ENCODE measurements around the gene VCL. TPM values are rescaled to one million over a fixed set of nuclear protein-coding genes. Genes with fewer than 3 reads are reported as not detected.

Gene VCL
- total and polyA plus RNA-seq, 9 of the 15 experiments (the other 6 are each of a cell fraction or from before 2014, with no cell fraction given), result 29.8 to 186 (median 76.4) TPM

DNA sequence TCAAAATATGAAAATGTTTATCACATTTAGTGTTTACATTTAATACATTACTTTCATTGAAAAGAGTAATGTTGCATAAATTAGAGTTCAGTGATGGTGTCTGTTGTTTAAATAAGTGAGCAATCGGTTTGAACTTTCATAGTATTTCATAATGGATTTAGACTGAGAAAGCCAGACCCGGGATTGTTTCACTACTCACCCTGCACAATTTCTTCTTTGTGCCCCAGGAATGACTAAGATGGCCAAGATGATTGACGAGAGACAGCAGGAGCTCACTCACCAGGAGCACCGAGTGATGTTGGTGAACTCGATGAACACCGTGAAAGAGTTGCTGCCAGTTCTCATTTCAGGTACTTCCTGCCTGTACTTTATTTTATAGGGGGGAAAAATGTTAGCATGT lies 74.6 kb downstream of the VCL start:
- Histone ChIP-seq H3K79me2 (ENCODE audit: control insufficient read depth, insufficient read depth, low read length) (peaks cover 23% of the 10 kb centered on the region; the same call in 2 of the 3 replicates), H3K9ac (ENCODE audit: insufficient read depth in 1 of 2, low read depth in 2 of 2, low read length in 2 of 2) (no peak overlapping the region), H3K9me3 (replicated peaks; ENCODE audit: control insufficient read depth, insufficient read depth, low read depth, low read length) (no peaks in the 10 kb centered on the region), H3K27ac (ENCODE audit: extremely low read depth, low read depth, low read length) (no peak overlapping the region), H3K4me1 (replicated peaks in 1 of 2; ENCODE audit: control insufficient read depth in 2 of 2, insufficient read depth in 2 of 2, low read length in 2 of 2) (peaks cover 2 to 5% of the 10 kb centered on the region in 2 experiments; a peak in 4 of 5 replicates), H3K36me3 (ENCODE audit: control insufficient read depth, insufficient read depth, low read length) (peaks cover 70% of the 10 kb centered on the region), H3K9me1 (ENCODE audit: control insufficient read depth, insufficient read depth, low read length) (no peaks in the 10 kb centered on the region), H3K4me3 (no peak overlapping the region), H3K27me3 (ENCODE audit: control insufficient read depth in 2 of 2, insufficient read depth in 2 of 2, low read length in 2 of 2) (no peaks in the 10 kb centered on the region), H3K4me2 (ENCODE audit: insufficient read depth, low read length) (no peak overlapping the region), H4K20me1 (replicated peaks; ENCODE audit: control insufficient read depth, insufficient read depth, low read length) (0 out of 2 replicates have a peak, but pooled peaks cover 5% of the 10 kb centered on the region), H2AFZ (ENCODE audit: low read depth, low read length) (no peak overlapping the region)
- intact Hi-C loops (cut with micrococcal nuclease) (no loop called here), in situ Hi-C loops (cut with MboI) (no loop called here)
- FAIRE-seq (no peak), ATAC-seq (no peak), DNase-seq (ENCODE audit: extremely low read depth in 1 of 4, low spot score in 3 of 4) (no peak)
- no TSS peak for BruUV-seq (replicated peaks)
- ChIA-PET CTCF (ENCODE audit: low intra/inter-chr PET ratio) (no interaction called here), POLR2A (interaction anchor here (1.3 kb wide), 1 partner anchor 21 kb away, joined by 5 read pairs; no protein-coding TSS in a partner anchor)
- 84% methylated on average over 6 of the region's 6 CpGs for WGBS (ENCODE audit: insufficient coverage, low coverage, missing lambda C conversion rate)
- no peak for TF ChIP-seq ZNF282 (CRISPR knock-in tag; IDR thresholded peaks at IDR 0.05)
- TF ChIP-seq MEIS2 (IDR thresholded peaks at IDR 0.05; ENCODE audit: partially characterized antibody), result peak; percentile 6
- TF ChIP-seq ZNF395 (CRISPR knock-in tag; IDR thresholded peaks at IDR 0.05), result no peak

DNA sequence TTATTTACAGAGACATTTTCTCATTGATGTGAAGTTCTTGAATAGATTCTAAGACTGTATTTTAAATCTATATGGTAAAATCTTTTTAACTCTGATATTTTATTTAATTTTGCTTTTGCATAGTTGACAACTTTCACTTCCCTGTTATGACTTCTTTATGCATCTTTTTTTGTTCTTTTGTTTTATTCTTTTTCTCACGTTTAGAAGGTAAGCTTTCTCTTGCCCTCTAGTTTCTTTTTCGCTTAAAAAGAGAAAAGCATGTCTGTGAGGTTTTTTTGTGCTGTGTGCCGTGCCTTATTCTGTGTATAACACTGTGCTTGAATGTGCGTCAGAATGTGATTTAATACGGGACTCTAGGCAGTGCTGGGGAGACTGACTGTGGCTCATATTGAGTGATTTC lies 78.0 kb downstream of the VCL start:
- in situ Hi-C loops (cut with MboI), result no loop called here
- TF ChIP-seq, protein P1, sequence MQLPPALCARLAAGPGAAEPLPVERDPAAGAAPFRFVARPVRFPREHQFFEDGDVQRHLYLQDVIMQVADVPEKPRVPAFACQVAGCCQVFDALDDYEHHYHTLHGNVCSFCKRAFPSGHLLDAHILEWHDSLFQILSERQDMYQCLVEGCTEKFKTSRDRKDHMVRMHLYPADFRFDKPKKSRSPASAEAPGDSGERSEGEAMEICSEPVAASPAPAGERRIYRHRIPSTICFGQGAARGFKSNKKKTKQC (CRISPR knock-in tag; IDR thresholded peaks at IDR 0.05), result no peak
- TF ChIP-seq, protein P2, sequence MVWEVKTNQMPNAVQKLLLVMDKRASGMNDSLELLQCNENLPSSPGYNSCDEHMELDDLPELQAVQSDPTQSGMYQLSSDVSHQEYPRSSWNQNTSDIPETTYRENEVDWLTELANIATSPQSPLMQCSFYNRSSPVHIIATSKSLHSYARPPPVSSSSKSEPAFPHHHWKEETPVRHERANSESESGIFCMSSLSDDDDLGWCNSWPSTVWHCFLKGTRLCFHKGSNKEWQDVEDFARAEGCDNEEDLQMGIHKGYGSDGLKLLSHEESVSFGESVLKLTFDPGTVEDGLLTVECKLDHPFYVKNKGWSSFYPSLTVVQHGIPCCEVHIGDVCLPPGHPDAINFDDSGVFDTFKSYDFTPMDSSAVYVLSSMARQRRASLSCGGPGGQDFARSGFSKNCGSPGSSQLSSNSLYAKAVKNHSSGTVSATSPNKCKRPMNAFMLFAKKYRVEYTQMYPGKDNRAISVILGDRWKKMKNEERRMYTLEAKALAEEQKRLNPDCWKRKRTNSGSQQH (CRISPR knock-in tag; IDR thresholded peaks at IDR 0.05), result no peak
- TF ChIP-seq NR2F6 (CRISPR knock-in tag; IDR thresholded peaks at IDR 0.05) (no peak), C11orf30 (IDR thresholded peaks at IDR 0.05; ENCODE audit: low read depth) (0 out of 2 replicates have a peak, but pooled peaks have one; percentile 7)

More for the DNA sequence above, 78.0 kb downstream of the VCL start:
- Histone ChIP-seq H3K27me3 (ENCODE audit: control insufficient read depth in 2 of 2, insufficient read depth in 2 of 2, low read length in 2 of 2) (no peaks in the 10 kb centered on the region), H3K4me3 (no peak overlapping the region), H2AFZ (ENCODE audit: low read depth, low read length) (no peak overlapping the region), H3K4me1 (replicated peaks in 1 of 2; ENCODE audit: control insufficient read depth in 2 of 2, insufficient read depth in 2 of 2, low read length in 2 of 2) (peaks cover 0 to 15% of the 10 kb centered on the region in 2 experiments; a peak in 1 of 5 replicates), H3K9me3 (replicated peaks; ENCODE audit: control insufficient read depth, insufficient read depth, low read depth, low read length) (no peaks in the 10 kb centered on the region), H4K20me1 (replicated peaks; ENCODE audit: control insufficient read depth, insufficient read depth, low read length) (no peaks in the 10 kb centered on the region), H3K36me3 (ENCODE audit: control insufficient read depth, insufficient read depth, low read length) (peaks cover 71% of the 10 kb centered on the region), H3K27ac (ENCODE audit: extremely low read depth, low read depth, low read length) (no peak overlapping the region), H3K4me2 (ENCODE audit: insufficient read depth, low read length) (no peak overlapping the region), H3K9me1 (ENCODE audit: control insufficient read depth, insufficient read depth, low read length) (no peaks in the 10 kb centered on the region), H3K79me2 (ENCODE audit: control insufficient read depth, insufficient read depth, low read length) (no peaks in the 10 kb centered on the region; the same call in 2 of the 3 replicates), H3K9ac (ENCODE audit: insufficient read depth in 1 of 2, low read depth in 2 of 2, low read length in 2 of 2) (no peak overlapping the region)
- POLR2A ChIA-PET, result interaction anchor here (1.0 to 3.4 kb wide), 5 partner anchors 10 to 26 kb away, joined by 3 to 16 read pairs (median 3); no protein-coding TSS in a partner anchor
- CTCF ChIA-PET (ENCODE audit: low intra/inter-chr PET ratio), result no interaction called here
- DNase-seq (ENCODE audit: extremely low read depth in 1 of 4, low spot score in 3 of 4) (no peak), FAIRE-seq (no peak), ATAC-seq (no peak)
- intact Hi-C loops (cut with micrococcal nuclease), result no loop called here
- WGBS (ENCODE audit: insufficient coverage, low coverage, missing lambda C conversion rate), result 76% methylated on average over 5 of the region's 5 CpGs
- no TSS peak for BruUV-seq (replicated peaks)

Data from K562 (cell line).